Endothelial cell of umbilical vein (primary cell): ENCODE results near the gene EPN2. TPM values are rescaled to one million over a fixed set of nuclear protein-coding genes. Genes with fewer than 3 reads are reported as not detected.

Experiments
- BruUV-seq: library from RNA; stranded (reverse); fragments of 400-500 nt; replicated peaks from 2 replicates; lab custom pipeline; 2021; lab: Mats Ljungman, UMichigan
- CTCF ChIA-PET: fragments of 300-600, 350-600 bp; sonication (Branson Sonifier 250); formaldehyde crosslinking; loops from one replicate; lab custom pipeline; 2021; ENCODE audit warnings: antibody characterized with exemption, inconsistent platforms; lab: Charles Lee
- POLR2A ChIA-PET: fragments of 300-600, 350-600 bp; sonication (Branson Sonifier 250); formaldehyde crosslinking; loops from one replicate; lab custom pipeline; 2021; ENCODE audit warnings: antibody characterized with exemption, inconsistent platforms; lab: Charles Lee
- DNase-seq: peaks from one replicate; pipeline ENCODE4 v3.0.0-alpha.2; 2011; ENCODE audit warnings: low read depth, low spot score
- FAIRE-seq: peaks from 2 replicates; lab custom pipeline; 2011; peaks lifted over from hg19 to GRCh38; lab: Jason Lieb, UNC
- H2AFZ ChIP-seq: 2 replicates; pipeline ENCODE4 v1.6.0; 2012; ENCODE audit warnings: low read depth, low read length, control low read depth, inconsistent platforms
- H3K27ac ChIP-seq: 2 replicates; pipeline ENCODE4 v1.5.1; 2011; ENCODE audit warnings: low read depth, mild to moderate bottlenecking, control low read depth, low read length, moderate library complexity; ENCODE audit not compliant: insufficient read depth
- H3K27me3 ChIP-seq, 2 experiments: 2 replicates each; pipeline versions ENCODE4 v1.6.0 to v1.6.1; 2011; ENCODE audit warnings: low read length in 2 of 2, mixed read lengths in 1 of 2; ENCODE audit not compliant: control insufficient read depth in 2 of 2, insufficient read depth in 2 of 2
- H3K36me3 ChIP-seq, 2 experiments: 2 replicates in 1 of 2; 3 replicates in 1 of 2; pipeline ENCODE4 v1.5.1; 2011; ENCODE audit warnings: low read length in 2 of 2, mild to moderate bottlenecking in 1 of 2, moderate library complexity in 1 of 2; ENCODE audit not compliant: control insufficient read depth in 2 of 2, insufficient read depth in 2 of 2; ENCODE audit errors: extremely low read depth in 1 of 2
- H3K4me1 ChIP-seq: 3 replicates; pipeline ENCODE4 v1.5.1; 2011; ENCODE audit warnings: mild to moderate bottlenecking, low read length; ENCODE audit not compliant: control insufficient read depth, insufficient read depth; ENCODE audit errors: extremely low read depth
- H3K4me2 ChIP-seq: 2 replicates; pipeline ENCODE4 v1.6.1; 2011; ENCODE audit warnings: low read length, control low read depth, mixed read lengths; ENCODE audit not compliant: insufficient read depth
- H3K4me3 ChIP-seq, 3 experiments: fragments of 200-600 bp in 1 of 3; sonication (generic), shearing (Covaris generic) in 1 of 3; replicated peaks in 1 of 3; 2 replicates each; pipeline ENCODE4 v1.5.1; 2011 to 2016; ENCODE audit warnings: control low read depth in 3 of 3, low read length in 3 of 3, mild to moderate bottlenecking in 2 of 3, inconsistent platforms in 1 of 3, low read depth in 1 of 3, moderate library complexity in 1 of 3; ENCODE audit not compliant: insufficient read depth in 1 of 3
- H3K79me2 ChIP-seq: 2 replicates; pipeline ENCODE4 v1.6.0; 2012; ENCODE audit warnings: low read length, inconsistent platforms; ENCODE audit not compliant: control insufficient read depth, insufficient read depth
- H3K9ac ChIP-seq: replicated peaks from 2 replicates; pipeline ENCODE3; 2011; ENCODE audit warnings: low read length, control low read depth; ENCODE audit not compliant: insufficient read depth; ENCODE audit errors: extremely low read depth
- H3K9me1 ChIP-seq: replicated peaks from 3 replicates; pipeline ENCODE4 v1.6.0; 2011; ENCODE audit warnings: mild to moderate bottlenecking, low read length; ENCODE audit not compliant: control insufficient read depth, insufficient read depth; ENCODE audit errors: extremely low read depth
- H3K9me3 ChIP-seq: replicated peaks from 2 replicates; pipeline ENCODE4 v1.5.1; 2012; ENCODE audit warnings: low read length, inconsistent platforms; ENCODE audit not compliant: control insufficient read depth, insufficient read depth
- H4K20me1 ChIP-seq: replicated peaks from 2 replicates; pipeline ENCODE3; 2011; ENCODE audit warnings: mild to moderate bottlenecking, low read length; ENCODE audit not compliant: control insufficient read depth, insufficient read depth; ENCODE audit errors: extremely low read depth
- EZH2 ChIP-seq: IDR thresholded peaks from 2 replicates; pipeline ENCODE4 v1.6.1; 2012; ENCODE audit warnings: borderline replicate concordance, low read depth, mild to moderate bottlenecking, moderate library complexity, low read length, inconsistent platforms; ENCODE audit not compliant: severe bottlenecking
- FOS ChIP-seq: IDR thresholded peaks from 2 replicates; pipeline ENCODE4 v1.6.1; 2011; ENCODE audit warnings: mild to moderate bottlenecking, low read length, moderate library complexity, borderline replicate concordance; ENCODE audit not compliant: insufficient read depth
- GATA2 ChIP-seq: IDR thresholded peaks from 2 replicates; pipeline ENCODE4 v1.7.0; 2011; ENCODE audit warnings: low read depth, mild to moderate bottlenecking, moderate library complexity, mixed read lengths, low read length; ENCODE audit not compliant: insufficient read length, insufficient read depth
- JUN ChIP-seq: IDR thresholded peaks from 2 replicates; pipeline ENCODE4 v1.6.1; 2011; ENCODE audit warnings: borderline replicate concordance, low read depth; ENCODE audit not compliant: insufficient read length, insufficient read depth
- MYC ChIP-seq: IDR thresholded peaks from one replicate; pipeline ENCODE4 v1.6.1; 2011; ENCODE audit warnings: mild to moderate bottlenecking, low read depth, low read length
- POLR2A ChIP-seq: IDR thresholded peaks from 2 replicates; pipeline ENCODE4 v1.6.1; 2012; ENCODE audit warnings: low read depth, mild to moderate bottlenecking, control low read depth, low read length
- POLR2AphosphoS5 ChIP-seq: IDR thresholded peaks from 2 replicates; pipeline ENCODE4 v1.6.1; 2012; ENCODE audit warnings: low read depth, mild to moderate bottlenecking, control low read depth, low read length, moderate library complexity; ENCODE audit not compliant: insufficient read depth
- dilution Hi-C: fragments of 300-500 bp; cut with MboI; formaldehyde crosslinking; loops from one replicate; pipeline ENCODE4 v1.15.0; 2019; ENCODE audit warnings: low sequenced_read_pairs; ENCODE audit not compliant: extremely low pct_ligation_motif_present
- intact Hi-C: fragments of 100-400 bp; cut with micrococcal nuclease; formaldehyde crosslinking; loops from one replicate; pipeline ENCODE4 v1.10.0; 2022
- polyA plus RNA-seq, 4 experiments: library from polyadenylated mRNA; depleted of rRNA in 3 of 4; stranded (reverse) in 3 of 4; unstranded in 1 of 4; fragments of >200 nt; gene quantifications; 2 replicates each; pipeline versions ENCODE4 v1.2.1 to v1.2.3, GENCODE V29; 2011 to 2012; ENCODE audit warnings: missing spikeins in 1 of 4
- total RNA-seq: library from RNA; stranded (reverse); gene quantifications from 2 replicates; pipeline ENCODE4 v1.2.3, GENCODE V29; 2021
- TF ChIP-seq, protein P1 (sequence below), 2 donors: IDR thresholded peaks; 1 replicate in 1 of 2; 2 replicates in 1 of 2; pipeline ENCODE4 v1.5.1; 2011; ENCODE audit warnings: low read length in 2 of 2, mild to moderate bottlenecking in 2 of 2, moderate library complexity in 2 of 2, control low read depth in 1 of 2, inconsistent platforms in 1 of 2, low read depth in 1 of 2; ENCODE audit not compliant: insufficient read depth in 1 of 2; ENCODE audit errors: extremely low read depth in 1 of 2
- TF ChIP-seq, protein P2 (sequence below): IDR thresholded peaks from 2 replicates; pipeline ENCODE4 v1.6.1; 2011; ENCODE audit not compliant: insufficient read depth, insufficient read length

The EPN2 gene
- total and polyA plus RNA-seq, 2 donors (not counting 3 experiments of a cell fraction or from before 2014, with no cell fraction given), result 40.3 to 70.5 TPM

DNA sequence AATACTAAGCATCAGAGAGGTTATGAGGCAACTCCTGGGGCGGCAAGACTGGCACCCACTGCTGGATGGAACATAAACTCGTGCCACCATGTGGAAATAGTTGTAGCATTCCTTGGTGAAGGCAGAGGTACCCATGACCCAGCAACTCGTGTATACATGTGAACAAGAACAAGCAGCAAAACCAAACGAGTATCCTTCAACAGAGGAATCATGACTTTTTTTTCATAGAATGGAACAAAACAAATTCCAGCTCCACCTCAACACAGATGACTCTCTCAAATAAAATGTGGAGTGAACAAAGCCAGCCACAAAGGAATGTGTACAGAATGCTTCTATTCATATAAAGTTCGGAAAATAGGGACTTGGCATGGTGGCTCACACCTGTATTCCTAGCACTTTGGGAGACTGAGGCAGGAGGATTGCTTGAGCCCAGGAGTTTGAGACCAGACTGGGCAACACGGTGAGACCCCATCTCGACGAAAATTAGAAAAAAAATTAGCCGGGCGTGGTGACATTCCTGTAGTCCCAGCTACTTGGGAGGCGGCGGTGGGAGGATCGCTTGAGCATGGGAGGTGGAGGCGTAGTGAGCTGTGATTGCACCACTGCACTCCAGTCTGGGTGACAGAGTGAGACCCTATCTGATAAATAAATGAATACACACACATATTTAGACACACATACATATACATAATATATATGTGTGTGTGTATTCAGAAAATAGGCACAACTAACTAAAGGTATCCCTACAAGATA lies 90.0 kb downstream of the EPN2 start:
- POLR2A ChIA-PET, result no interaction called here
- Histone ChIP-seq H3K4me1 (no peaks in the 10 kb centered on the region), H3K9me1 (no peaks in the 10 kb centered on the region), H3K36me3 (peaks cover 0 to 9% of the 10 kb centered on the region in 2 experiments), H3K9ac (no peak overlapping the region), H4K20me1 (no peaks in the 10 kb centered on the region), H3K27me3 (no peaks in the 10 kb centered on the region), H3K79me2 (no peaks in the 10 kb centered on the region), H3K4me2 (no peak overlapping the region), H2AFZ (no peak overlapping the region), H3K4me3 (no peak overlapping the region), H3K9me3 (no peaks in the 10 kb centered on the region), H3K27ac (no peak overlapping the region)
- CTCF ChIA-PET, result interaction anchor here (1.0 kb wide), 1 partner anchor 10 kb away, joined by 3 read pairs; no protein-coding TSS in a partner anchor
- BruUV-seq, result no TSS peak
- intact Hi-C loops (no loop called here), dilution Hi-C loops (no loop called here)
- FAIRE-seq (peak; percentile 50), DNase-seq (no peak)
- no peak for TF ChIP-seq MYC

DNA sequence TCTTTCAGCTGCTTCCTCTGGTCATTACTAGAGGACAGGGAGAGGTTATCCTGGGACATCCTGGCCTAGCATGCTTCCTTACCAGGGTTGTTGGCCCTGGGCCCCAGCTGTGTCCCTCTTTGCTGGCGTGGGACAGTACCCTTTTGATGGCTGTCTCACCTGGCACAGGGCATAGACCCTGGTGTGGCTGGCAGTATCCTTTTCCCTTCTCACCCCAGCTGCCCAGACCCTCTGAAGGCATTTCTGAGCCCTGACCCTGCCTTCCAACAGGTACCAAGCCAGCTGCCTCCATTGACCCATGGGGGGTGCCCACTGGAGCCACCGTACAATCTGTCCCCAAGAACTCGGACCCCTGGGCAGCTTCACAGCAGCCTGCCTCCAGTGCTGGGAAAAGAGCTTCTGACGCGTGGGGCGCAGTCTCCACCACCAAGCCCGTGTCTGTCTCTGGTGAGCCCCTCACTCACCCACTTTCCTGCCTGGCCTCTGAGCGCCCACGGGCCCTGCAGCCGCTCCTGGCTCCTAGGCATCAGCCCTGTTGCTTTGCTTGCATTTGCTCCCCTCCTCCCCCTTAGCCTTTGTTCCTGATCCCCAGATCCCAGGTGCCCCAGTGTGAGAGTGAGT lies 91.4 kb downstream of the EPN2 start:
- intact Hi-C loops (no loop called here), dilution Hi-C loops (no loop called here)
- no peaks in the 10 kb centered on the region for H3K9me1 ChIP-seq
- TF ChIP-seq FOS, result no peak
- TF ChIP-seq, protein P1, sequence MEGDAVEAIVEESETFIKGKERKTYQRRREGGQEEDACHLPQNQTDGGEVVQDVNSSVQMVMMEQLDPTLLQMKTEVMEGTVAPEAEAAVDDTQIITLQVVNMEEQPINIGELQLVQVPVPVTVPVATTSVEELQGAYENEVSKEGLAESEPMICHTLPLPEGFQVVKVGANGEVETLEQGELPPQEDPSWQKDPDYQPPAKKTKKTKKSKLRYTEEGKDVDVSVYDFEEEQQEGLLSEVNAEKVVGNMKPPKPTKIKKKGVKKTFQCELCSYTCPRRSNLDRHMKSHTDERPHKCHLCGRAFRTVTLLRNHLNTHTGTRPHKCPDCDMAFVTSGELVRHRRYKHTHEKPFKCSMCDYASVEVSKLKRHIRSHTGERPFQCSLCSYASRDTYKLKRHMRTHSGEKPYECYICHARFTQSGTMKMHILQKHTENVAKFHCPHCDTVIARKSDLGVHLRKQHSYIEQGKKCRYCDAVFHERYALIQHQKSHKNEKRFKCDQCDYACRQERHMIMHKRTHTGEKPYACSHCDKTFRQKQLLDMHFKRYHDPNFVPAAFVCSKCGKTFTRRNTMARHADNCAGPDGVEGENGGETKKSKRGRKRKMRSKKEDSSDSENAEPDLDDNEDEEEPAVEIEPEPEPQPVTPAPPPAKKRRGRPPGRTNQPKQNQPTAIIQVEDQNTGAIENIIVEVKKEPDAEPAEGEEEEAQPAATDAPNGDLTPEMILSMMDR (IDR thresholded peaks at IDR 0.05; ENCODE audit: extremely low read depth in 1 of 2, insufficient read depth in 1 of 2, low read depth in 1 of 2, low read length in 2 of 2), result no peak
- TF ChIP-seq, protein P2, sequence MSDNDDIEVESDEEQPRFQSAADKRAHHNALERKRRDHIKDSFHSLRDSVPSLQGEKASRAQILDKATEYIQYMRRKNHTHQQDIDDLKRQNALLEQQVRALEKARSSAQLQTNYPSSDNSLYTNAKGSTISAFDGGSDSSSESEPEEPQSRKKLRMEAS, result no peak
- no peak for TF ChIP-seq POLR2A
- no peak for TF ChIP-seq EZH2
- no peak for TF ChIP-seq GATA2
- no peak for TF ChIP-seq JUN
- TF ChIP-seq POLR2AphosphoS5, result no peak
- no peak for TF ChIP-seq MYC
- no peak overlapping the region for H3K27ac ChIP-seq
- POLR2A ChIA-PET, result no interaction called here
- no TSS peak for BruUV-seq
- no peaks in the 10 kb centered on the region for H4K20me1 ChIP-seq
- no peak for DNase-seq
- H3K4me1 ChIP-seq, result no peaks in the 10 kb centered on the region
- H2AFZ ChIP-seq, result no peak overlapping the region
- CTCF ChIA-PET, result interaction anchor here (1.0 to 1.4 kb wide), 3 partner anchors 9 to 50 kb away, joined by 3 to 4 read pairs (median 3); no protein-coding TSS in a partner anchor
- no peak overlapping the region for H3K9ac ChIP-seq
- no peaks in the 10 kb centered on the region for H3K27me3 ChIP-seq
- FAIRE-seq, result no peak
- H3K9me3 ChIP-seq, result no peaks in the 10 kb centered on the region
- no peak overlapping the region for H3K4me2 ChIP-seq
- H3K79me2 ChIP-seq, result no peaks in the 10 kb centered on the region
- H3K4me3 ChIP-seq, result no peak overlapping the region
- peaks cover 0 to 10% of the 10 kb centered on the region in 2 experiments for H3K36me3 ChIP-seq
